T-helper 9 cell (primary cell): Measurements from ENCODE around the gene COL2A1.

Source experiments
- DNase-seq: peaks from one replicate; pipeline ENCODE4 v3.0.0-alpha.2; 2020

Gene COL2A1

DNA sequence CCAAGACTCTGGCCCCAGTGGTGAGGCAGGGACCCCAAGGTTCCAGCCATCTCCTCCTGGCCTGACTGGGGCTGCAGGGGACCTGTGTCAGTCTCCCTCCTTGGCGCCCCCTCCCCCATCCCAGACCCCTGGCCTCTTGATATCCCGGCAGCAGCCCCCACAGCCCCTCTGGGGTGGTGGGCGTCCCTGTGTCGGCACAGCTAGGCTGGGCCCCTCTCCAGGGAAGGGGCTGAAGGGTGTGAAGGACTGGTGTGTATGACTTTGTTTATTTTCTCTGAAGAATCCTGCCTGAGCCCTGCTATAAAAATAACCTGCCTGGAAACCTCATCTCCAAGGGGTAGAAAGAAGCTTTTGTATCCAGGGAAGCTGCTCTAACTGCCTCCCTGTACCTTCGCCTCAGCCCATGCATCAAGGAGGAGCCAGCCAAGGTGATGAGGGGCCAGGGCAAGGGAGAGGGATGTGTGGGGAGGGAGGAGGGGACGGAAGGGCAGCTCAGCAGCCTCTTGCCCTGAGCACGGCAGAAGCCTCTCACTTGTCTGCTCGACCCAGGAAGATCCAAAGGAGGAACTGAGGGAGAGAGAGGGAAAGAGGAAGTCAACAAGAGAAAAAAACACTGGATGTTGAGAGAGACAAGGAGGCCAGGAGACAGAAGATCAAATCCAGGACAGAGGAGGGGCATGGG, 25.4 kb upstream of the COL2A1 start:
- DNase-seq: no peak

DNA sequence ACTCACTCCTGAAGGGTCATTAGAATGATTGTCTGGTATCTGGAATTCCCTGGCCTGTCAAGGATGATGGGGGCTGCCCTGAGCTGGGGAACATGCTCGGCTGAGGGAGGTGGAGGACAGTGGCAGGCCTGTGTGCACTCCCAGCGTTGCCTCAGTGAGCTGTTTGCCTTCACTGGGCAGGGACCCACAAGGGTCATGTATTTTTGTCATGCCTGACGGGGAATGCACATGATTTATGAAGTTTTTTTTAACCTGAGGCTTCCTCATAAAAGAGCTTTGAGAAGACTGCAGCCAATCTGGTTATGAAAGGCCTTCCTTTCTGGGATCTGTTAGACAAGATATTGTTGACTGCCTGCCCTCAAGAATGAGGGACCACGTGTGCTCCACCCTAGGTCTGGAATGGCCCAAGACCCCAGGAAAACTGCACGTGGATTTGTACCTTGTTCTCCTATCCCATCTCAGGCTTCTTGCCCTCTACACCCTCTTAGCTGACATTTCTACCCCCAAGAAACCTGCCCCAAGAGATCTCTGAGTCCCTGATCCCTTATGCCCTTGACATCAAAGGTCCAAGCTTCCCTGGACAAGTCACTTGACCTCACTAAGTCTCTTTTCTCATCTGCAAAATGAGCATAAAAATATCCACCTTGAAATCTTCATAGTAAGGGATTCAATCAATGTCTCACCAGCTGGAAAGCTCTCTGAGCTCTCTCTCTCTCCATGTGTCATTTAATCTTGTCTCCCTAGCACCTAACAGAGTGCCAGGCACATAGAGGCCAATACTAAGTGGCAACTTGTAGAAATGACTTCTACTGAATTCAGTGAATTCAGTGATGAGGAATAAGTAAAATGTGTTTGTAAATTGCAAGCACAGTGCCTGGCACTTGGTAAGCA, 24.5 kb upstream of the COL2A1 start:
- no peak for DNase-seq

DNA sequence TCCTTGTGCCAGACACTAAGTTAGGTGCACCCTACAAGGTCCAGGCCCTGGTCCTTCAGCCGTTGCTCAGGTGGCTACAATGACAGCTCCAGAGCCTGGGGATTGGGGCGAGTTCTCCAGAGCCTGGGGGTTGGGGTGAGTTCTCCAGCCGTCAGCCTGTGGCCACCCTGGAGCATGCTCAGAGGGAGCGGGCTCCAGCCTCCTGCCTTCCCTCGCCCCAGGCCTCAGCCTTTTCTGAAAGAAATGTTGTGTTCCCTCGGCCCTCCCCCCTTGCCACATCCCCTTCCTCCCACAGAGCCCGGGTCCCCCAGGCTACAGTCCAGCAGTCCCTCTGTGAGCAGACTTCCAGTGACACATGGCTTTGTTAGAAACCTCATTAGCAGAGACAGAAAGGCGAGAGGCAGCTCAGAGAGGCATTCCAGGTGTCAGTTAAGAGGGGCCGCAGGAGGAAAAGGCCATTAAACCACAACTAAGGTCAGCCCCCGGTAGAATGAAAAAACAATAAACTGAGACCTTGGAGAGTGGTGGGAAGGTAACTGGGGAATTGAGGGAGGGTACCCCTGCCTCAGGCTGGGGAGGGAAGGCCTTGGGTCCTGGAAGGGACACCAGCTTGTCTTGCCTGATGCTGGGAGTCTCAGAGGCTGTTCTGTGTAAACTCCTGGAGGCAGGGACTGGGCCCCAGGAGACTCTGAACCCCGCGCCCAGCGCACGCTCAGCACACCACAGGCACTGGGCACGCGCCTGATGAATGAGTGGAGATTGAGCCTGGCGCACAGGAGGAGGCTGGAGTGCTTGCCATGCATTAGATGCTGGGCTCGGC, 23.1 kb upstream of the COL2A1 start:
- no peak for DNase-seq

DNA sequence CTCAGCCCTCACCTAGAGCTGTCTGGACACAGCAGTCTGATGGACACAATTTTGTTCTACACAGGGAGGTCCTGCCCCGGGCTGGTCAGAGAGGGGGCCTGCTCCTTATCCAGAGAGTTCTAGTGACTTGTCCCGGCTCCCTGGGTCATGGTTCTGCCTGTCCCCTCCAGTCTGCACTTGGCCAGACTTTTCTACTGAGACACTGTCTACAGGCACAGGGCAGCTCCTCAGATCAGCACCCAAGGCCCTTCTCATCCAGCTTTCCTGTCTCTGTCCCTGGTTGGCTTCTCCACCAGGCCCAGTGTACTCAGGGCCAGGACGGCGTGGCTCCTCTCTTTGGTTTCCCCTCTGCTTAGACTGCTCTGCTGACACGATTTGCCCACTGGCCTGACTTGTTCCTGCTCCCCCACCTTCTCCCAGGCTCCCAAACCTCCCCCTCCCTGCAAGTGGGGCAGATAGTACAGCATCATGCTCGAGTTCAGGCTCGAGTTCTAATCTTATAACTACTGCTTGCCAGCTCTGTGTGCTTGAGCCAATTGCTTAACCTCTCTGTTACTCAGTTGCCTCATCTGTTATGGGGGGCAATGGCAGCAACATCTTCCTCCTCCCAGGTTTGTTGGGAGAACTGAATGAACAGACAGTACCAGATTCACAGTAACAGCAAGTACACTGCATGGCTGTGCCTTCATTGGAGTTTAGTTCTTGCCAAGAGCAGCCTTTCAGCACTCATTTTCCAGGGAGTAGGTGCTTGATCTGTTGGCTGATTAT, 22.0 kb upstream of the COL2A1 start:
- DNase-seq: no peak

DNA sequence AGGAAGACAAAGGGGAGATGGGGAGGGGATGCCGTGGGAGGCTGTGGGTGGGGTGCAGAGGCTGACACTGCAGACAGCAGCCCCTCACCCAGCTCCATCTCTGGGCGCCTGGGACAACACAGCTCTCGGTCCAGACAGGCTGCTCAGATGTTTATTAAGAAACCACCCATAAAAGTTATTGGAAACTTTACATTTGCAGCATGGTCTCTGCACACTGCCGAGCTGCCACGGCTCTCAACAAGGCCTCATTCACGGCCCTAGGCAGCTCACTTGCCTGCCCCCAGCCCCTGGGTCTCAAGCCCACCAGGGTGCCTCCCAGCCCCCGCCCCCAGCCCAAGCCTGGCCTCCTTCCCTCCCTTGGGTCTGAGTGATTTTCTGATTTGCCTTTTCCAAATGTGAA, 21.0 kb upstream of the COL2A1 start:
- DNase-seq: no peak

DNA sequence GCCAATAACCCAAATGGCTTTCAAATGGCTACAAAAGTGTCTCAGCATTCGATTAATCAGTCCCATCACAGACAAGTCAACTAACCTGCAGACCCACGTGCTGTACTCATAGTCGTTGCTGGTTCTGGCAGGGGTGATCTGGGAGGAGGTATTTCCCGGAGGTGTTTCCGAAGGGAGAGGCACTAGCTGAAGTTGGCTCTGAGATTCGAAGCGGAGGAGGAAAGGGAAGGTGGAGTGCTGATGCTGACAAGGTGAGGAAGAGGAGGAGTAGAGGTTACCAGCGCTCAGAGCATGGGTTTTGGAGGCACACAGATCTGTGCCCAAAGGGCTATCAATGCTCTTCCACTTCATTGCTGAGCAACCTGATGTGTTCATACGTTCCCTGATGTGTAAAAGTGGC, 20.5 kb upstream of the COL2A1 start:
- DNase-seq: no peak

DNA sequence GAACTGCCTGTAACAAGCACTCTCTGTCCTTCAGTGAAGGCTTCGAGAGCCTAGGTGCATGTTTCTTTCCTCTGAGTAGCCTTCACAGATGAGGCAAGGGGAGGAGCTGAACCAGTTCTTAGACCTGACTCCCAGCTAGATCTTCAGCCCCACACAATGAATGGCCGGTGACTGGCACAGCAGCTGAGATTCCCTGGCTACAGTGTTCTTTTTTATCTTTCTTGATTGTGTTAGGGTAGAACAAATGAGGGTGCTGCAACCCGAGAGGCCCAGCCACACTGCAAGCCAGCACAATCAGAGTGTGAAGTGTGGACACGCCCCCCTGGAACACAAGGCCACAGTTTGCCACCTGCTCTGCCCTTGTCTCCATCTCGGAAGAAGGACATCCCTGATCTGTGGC, 19.1 kb upstream of the COL2A1 start:
- no peak for DNase-seq

DNA sequence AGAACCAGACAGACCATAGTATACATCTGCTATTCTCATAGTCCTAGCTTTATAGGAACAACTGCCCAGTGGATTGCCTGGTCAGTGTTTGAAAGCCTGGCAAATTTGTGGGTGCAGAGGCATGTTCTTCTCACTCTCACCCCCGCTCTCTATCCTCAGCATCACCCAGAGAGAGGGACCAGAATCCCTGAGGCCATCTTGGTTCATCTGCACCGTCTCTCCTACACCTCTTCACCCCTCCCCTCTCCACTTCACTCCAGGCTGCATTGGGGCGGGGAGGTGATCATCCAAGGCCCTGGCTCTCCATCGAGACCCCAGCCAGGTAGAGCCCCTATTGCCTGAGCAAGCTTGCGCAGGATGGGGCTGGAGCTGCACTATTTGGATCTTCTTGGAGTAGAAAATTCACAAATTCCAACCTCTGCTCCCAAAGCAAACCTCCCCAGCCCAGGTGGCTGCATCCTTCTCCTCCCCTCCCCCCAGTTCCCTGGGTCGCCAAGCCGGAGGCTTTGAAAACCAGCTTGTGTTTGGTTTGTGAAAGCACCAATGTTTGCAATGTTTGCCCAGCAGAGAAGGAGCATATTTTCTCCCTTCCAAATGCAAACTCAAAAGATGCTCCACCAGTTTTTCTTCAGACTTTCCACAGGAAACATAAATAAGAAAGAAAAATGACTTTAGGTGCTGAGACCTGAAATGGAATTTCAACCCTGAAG, 18.6 kb upstream of the COL2A1 start:
- DNase-seq: no peak

DNA sequence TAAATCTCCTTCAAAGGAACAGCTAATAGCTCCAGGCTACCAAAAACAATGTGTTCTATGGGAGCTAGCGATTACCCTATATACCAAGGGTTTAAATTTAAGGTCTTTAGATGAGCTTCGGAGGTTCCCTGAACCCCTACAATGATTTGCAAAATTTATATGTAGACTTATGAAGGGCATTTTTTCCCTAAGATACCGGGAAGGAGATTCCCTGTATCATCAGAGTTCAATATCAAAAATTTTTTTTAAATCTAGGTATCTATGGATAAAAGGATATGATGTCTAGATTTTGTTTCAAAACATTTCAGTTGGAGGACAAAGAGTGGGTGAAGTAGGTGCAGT, 17.9 kb upstream of the COL2A1 start:
- no peak for DNase-seq

DNA sequence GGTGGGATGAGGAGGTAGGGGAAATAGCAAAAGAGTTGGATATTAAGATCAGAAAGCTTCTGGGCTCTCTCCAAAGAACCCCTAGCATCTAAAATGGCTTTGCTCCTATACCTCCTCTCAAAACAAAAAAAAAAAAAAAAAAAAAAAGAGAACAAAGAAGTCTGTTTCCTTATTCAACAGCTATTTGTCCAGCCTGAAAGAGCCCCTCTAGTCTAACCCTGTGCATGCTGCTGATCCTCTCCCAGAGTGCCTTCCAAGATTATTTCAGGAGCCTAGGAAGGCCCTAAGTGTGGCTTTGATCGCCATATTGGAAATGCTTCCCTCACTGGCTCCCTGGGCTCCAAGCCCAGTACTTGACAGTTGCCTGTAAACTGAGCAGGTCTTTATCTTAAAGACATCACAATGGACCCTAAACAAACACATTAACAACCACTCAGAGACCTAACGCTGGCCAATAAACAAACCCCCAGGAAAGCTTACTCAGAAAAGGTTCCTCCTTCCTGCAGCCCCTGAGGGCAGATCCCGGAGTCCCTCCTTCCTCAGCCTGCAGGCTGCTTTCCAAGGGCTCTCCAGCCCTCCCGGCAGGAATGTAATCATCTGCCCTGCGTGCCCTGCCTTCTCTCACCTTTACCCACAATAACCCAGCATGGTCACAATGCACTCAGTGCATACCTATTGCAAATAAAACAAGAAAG, 17.4 kb upstream of the COL2A1 start:
- DNase-seq: no peak

DNA sequence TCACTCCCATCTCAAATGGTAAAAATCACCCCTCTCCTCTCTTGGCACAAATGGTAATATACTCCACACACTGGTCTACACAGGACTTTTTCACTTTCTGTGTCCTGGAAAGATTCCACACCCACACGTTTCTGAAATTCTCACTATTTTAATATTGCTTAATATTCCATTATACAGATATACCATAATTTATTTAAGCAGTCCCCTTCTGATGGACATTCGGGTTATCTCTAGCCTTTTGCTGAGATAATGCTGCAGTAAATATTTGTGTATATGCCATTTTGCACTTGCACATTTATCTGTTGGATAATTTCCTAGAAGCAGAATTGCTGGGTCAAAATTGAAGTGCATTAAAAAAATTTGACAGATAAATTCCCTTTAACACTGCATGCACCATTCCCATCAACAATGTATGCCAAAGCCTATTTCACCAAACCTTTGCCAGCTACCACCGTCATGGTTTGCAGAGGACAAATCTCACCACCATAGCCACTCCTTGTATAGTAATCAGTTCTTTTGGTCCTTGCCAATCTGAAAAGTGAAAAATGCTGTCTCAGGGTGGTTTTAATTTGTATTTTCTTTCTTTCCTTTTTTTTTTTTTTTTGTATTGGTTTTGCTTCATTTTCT, 15.5 kb upstream of the COL2A1 start:
- no peak for DNase-seq

DNA sequence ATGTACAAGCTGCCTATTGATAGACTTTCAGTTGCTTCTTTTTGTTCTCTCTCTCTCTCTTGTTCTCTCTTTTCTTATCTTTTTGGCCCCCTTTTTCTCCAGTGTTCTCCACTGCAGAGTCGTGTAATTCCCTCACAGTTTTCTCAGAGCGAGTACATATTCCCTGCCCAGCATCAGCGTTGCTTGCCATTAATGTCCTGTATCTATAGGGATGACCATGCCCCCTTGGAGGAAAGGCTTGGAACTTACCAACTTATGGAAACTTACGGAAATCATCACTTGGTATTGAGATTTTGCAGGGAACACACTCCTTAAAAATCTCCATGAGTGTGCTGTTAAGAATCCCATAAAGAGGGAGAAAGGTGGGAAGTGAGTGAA, 14.3 kb upstream of the COL2A1 start:
- no peak for DNase-seq

DNA sequence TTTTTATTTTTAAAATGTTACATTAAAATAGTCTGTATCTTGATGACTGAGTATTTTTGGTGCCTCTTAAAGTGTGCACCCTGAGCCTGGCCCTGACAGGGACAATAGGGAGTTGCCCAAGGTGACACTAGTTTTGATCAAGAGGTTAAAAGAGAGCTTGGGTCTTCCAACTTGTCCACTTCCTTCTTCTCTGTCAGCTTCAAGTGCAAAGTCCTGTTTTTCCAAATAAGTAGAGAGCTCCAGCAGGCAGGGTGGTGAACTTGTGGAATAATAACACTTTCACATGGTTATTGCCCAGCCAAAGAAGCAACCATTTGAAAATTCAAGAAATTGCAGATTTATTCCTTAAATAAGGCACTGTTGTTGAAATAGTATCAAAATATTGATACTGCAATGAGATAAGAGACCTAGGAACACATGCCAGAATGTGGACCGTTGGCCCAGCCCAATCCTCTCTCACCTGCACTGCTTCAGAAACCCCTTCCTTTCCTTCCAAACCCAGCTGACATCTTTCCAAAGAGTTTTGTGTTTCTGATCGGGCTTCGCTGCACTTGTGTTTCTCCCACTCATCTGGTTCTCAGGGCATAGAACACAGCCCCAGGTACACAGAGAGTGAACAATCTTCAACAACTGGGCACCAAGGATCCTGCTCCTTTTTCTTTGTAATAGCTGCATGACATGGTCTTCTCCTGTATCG, 13.8 kb upstream of the COL2A1 start:
- no peak for DNase-seq

DNA sequence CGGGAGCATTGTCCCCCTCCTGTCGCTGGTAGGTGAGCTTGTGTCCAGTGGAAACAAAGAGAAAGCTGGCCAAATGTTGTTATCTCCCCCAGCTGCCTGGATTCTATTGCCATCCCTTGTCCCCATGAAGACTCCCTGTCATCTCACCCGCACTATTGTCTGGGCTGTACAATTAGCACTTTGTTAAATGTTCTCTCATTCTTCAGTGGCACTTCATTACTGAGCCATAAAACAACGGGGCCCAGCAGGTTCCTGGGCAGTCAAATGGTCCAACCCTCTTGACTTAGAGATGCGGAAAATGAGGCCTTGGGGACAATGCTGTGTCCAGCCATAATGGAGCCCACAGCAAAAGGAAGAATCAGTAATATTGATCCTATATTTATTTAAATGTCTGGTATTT, 13.2 kb upstream of the COL2A1 start:
- no peak for DNase-seq

DNA sequence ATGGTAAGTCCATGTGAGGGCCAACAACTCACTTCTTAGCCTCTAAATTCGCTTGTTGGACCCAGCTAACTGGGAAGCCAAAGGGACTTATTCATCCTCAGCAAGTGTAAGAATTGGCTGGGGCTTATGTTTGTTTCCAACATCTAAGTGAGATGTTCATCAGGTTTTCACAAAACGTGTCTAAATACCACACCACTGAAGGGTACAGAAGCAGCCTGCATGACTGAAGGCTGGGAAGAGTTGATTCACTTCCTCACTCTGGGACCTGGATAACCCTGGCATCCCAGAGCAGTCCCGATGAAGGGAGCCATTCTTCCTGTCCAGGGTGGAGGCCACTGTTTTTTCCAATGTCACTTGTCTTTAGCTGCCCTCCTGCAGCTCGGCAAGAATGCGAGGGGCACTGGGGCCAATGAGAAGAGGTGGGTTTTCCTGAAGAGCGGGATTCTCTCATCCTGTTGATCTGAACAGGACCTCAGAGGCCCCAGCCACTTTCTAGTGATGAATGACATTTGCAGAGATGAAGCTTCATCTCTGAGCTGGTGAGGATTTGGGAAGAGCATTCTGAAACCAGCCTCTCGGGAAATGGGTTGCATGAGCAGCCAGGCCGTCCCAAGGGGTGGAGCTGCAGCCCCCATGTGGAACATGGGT, 12.2 kb upstream of the COL2A1 start:
- no peak for DNase-seq

DNA sequence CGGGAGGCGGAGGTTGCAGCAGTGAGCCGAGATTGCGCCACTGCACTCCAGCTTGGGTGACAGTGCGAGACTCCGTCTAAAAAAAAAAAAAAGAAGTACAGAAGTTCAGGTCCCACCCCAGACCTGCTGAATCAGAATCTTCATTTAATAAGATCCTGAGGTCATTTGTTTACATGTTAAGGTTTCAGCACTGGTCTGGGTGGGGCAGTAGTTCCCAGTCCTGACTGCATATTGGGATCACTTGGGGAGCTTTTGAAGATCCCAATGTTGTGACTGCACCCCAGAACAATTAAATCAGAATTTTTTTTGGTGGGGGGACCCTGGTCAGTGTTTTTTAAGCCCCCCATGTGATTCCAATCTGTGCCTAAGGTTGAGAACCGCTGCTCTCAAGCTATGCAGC, 11.7 kb upstream of the COL2A1 start:
- no peak for DNase-seq

DNA sequence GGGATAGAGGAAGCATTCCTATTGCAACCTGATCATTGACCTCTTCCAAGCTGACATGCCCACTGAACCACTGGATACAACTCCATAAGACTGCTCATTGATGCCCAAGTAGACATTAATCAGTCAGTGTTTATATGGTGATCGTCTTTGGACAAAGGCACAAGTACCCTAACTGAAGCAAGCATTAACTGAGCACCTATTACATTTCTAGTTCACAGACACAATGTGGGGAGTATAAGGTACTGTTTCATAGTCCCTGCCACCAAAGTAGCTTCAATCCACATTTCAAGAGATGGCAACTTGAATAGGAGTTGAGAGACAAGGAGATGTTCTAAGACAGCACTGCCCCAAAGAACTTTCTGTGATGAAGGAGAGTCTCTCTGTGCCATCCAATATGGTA, 10.9 kb upstream of the COL2A1 start:
- no peak for DNase-seq

DNA sequence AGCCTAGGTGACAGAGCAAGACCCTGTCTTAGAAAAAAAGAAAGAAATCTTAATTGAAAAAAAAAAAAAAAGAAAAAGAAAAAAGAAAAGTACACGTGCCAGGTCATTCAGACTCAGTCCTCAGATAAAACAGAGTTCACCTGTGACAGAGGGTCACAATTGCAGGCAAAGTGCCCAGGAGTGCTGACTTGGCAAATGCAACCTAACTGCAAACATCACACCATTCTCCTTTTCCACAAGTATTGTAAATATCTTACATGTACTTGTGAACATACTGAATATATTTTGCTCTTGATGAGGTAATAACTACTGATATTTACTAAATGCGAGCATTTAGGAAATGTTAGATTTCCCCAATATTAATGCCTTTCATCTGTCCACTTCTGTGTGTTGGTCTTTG, 9.0 kb upstream of the COL2A1 start:
- DNase-seq: no peak

DNA sequence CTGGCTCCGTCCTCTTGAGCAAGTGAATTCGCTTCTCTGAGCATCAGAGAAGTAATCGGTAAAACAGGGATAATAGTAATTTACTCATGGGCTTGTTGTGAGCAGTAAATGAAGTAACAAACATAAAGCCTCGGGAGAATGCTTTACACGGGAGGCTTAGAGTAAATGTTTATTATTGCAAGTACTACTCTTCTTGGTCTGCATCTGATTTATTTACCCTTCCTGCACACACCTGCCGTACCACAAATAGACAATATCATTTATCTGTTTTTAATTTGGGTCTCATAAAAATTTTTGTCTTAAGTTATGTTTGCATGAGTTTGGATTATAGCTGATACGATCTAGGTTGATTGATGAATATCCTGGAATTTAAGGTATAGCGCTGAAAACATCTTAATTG, 7.8 kb upstream of the COL2A1 start:
- DNase-seq: no peak

DNA sequence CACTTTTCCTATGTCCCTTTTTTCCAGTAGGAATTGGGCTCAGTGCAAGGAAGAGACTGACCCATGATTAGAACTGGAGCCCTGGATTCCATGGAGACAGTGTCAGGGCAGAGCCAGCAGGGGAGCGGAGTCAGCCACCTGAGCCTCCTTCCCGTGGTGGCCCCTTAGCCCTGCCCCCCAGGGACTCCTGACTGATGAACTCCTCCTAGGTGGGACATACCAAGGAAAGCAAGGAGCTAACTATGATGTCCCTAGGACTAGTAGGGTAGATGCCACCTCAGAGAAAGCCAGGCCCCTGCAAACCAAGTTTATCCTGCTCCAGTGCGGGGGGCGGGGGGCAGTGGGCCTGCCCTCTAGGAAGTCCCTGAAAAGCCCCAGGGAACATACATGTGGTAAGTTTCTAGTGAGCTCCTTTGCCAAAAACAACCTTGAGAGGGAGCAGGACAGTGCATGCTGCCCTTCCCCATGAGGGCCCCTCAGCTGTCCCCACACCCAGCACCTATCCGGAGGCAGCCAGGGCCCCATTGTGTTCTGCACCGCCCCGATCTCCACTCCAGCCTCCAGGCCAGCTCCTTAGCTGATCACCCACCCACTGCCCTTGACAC, 6.2 kb upstream of the COL2A1 start:
- no peak for DNase-seq
